ENCODE measurements around the gene ORAI3.
"Not testable (repeated sequence)": the region's sequence is repeated elsewhere in the genome, so short reads cannot be mapped to it uniquely, and the experiment has no call there.

The ORAI3 gene

DNA sequence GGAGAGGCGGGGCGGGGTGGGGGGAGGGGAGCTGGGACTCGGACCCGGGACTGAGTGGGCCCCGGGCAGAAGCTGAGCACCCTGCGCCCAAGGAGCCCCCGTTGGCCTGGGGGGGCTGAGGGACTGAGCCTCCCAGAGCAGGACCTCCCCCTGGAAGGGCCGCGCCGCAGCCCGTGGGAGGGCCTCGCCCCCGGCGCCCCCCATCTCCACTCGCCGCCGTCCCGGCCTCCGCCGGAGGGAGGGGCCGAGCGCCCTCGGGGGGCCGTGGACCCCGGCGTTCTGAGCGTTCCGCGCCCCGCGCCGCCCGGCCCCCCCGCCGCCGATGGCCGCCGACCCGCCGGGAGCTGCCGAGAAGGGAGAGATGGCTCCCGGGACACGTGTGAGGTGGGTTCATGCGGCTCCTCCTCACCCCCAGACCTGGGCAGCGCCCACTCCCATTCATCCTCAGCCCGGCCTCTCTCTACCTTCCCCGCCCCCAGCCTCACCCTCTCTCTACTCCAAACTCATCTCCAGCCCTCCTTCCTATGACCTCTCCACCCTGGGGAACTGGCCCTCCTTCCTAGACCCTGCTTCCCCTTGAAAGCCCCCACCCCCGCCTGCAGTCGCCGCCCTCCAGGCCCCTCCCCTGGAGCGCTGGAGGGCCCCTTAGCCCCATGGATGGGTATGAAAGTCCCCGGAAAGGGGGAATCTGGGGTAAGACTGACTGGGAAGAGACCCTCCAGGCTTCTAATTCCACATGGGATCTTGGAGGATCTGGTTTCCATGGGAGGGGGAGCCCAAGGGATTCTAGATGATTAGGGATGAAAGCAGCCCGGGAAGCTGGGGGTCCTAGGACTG, 24.6 kb upstream of the ORAI3 start:
- no peak for DNase-seq (ENCODE audit: low read depth, low spot score)

DNA sequence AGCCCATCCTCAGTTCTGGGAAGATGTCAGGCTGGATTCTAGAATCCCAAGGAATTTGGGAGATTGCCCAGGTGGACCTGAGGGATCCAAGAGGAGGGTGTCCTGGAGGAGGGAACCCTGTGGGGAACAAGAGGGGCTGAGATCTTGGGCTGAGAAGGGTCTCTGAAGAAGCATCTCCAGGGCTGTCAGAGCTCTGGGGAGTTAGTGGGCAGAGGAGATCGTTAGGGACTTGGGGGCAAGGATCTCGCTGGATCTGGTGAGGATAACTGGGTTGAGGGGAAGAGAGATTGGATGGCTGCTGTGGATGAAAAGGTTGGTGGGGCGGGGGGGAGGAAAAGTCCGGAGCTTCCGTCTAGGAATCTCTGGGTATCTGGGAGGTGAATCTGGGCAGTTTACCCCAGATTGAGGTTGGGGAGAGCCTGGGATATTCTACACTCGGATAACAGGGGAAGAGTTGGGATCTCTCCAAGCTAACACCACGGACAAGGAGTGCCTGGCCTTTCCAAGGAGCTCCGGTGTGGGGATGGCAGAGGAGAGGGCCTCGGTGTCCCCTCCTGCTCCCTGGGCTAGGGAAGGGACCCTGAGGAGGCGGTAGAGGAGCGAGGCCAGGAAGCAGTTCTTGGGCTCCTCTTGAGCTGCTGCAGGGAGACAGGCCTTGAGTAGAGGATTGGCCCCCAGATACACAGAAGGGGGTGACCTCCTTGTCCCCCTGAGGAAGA, 23.8 kb upstream of the ORAI3 start:
- no peak for DNase-seq (ENCODE audit: low read depth, low spot score)

DNA sequence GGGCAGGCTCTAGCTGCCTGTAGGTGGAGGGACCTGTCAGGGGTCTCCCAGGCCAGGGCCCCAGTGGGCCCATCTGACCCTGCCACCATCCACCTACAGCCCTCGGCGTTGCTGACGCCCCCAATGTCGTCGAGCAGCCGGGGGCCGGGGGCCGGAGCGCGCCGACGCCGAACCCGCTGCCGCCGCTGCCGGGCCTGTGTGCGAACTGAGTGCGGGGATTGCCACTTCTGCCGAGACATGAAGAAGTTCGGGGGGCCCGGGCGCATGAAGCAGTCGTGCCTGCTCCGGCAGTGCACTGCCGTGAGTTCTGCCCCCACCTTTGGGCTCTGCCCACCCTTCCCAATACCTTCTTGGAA, 23.3 kb upstream of the ORAI3 start:
- no peak for DNase-seq (ENCODE audit: low read depth, low spot score)

DNA sequence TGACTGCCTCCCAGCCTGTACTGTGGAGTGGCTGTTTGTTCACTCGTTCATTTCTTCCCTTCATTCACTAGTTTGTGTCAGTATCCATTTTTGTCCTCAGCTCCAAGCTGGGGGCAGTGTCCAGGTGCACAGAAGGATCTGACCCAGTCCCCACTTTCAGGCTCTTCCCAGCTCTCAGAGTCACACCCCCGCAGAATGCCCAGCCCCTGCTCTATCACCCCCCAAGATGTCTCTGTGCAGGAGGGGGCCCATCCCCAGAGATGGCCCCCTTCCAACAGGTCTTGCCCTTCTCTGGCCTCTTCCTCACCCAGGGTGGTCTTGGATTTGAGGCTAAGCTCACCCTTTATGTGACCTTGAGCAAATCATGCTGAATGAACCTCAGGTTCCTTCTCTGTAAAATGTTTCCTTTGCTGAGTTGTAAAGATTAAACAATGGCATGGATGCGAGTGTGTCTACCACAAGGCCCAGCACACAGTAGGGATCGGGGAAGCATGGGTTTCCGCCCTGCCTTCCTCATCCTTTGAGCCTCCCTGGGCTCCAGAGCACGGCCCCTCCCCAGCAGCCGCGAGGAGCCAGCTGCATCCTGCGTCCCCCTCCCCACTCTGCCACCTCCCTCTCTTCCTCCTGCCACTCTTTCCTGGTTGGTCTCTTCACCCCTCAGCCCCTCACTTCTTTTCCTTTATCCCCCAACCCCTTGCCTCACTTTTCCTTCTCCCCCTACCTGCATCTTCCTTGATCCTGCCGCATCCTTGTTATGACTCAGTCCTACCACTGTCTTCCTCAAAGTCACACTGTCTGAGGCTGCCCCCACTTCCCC, 22.7 kb upstream of the ORAI3 start:
- no peak for DNase-seq (ENCODE audit: low read depth, low spot score)

DNA sequence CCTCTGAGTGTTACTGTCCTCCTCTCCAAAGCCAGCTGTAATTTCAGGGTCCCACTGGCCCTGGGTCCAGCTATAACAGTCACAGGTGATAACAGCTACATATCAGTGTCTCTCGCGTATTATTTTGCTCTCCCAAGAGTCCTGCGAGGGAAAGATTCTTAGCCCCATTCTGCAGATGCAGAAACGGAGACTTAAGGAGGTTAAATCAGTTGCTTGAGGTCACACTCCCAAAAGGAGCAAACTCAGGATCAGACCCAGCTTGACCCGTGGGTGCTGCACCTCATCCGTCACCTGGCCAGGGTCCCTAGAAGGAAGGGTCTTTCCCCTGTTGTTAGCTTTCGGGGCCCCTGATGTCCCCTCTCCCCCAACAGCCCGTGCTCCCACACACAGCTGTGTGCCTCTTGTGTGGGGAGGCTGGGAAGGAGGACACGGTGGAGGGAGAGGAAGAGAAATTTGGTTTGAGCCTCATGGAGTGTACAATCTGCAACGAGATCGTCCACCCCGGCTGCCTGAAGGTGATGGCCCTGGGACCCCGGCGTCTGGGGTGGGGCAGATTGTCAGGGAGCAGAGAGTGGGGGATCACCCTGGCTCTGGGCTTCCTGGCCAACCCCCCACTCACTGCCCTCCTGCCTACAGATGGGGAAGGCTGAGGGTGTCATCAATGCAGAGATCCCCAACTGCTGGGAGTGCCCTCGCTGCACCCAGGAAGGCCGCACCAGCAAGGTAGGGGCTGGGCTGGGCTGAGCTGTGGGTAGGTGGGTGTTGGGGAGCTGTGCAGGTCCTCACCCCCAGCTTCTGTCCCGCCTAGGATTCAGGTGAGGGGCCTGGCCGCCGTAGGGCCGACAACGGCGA, 21.7 kb upstream of the ORAI3 start:
- DNase-seq (ENCODE audit: low read depth, low spot score): no peak

DNA sequence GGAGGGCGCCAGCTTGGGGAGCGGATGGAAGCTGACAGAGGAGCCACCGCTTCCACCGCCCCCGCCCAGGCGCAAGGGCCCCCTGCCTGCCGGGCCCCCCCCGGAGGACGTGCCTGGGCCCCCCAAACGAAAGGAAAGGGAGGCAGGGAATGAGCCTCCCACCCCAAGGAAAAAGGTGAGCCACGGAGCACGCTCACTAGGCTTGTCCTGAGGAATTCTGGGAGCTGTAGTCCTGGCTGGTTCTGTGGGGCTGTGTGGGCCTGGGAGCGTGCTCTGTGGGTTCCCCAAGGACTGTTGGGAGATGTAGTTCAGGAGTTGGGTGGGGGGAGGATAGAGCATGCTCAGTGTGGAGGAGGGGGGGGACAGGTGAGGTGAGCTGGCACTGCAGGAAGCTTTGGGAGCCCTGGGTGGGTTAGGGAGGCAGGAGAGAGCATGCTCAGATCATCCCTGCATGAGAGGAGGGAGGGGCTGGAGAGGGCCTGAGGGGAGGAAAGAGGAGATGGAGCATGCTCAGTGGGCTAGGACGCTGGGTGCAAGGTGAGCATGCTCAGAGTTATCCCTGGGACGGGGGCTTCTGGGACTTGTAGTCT, 21.0 kb upstream of the ORAI3 start:
- DNase-seq (ENCODE audit: low read depth, low spot score): no peak

DNA sequence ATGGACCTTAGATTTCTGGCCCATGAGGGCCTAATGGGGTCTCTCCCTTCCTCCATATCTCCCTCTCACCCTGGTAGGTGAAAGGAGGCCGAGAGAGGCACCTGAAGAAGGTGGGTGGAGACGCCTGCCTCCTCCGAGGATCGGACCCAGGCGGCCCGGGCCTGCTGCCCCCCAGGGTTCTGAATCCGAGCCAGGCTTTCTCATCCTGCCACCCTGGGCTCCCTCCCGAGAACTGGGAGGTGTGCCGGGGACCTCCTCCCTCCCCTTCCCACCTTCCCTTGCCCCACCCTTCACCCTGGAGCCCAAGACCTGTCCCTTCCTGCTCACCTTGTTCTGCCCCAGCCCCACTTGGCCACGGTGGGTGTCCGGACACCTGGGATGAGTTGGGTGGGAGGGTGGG, 20.5 kb upstream of the ORAI3 start:
- DNase-seq (ENCODE audit: low read depth, low spot score): no peak

DNA sequence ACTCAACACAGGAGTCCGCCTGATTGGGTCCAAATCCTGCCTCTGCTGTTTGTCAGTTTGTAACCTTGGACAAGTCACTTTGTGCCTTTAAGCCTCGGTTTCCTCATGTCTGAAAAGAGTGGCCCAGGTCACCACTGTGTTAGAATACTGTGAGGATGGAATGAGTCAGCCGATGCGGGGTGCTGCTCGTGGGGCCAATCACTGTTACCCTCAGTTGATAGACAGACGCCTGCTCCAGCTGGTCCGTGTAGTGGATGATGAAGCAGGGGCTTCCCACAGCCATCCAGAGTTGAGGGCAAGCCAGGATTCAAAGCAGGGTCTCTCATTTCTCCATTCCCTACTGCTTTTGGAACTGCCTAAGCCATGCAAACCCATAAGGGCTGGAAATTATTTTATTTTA, 19.7 kb upstream of the ORAI3 start:
- DNase-seq (ENCODE audit: low read depth, low spot score): no peak

DNA sequence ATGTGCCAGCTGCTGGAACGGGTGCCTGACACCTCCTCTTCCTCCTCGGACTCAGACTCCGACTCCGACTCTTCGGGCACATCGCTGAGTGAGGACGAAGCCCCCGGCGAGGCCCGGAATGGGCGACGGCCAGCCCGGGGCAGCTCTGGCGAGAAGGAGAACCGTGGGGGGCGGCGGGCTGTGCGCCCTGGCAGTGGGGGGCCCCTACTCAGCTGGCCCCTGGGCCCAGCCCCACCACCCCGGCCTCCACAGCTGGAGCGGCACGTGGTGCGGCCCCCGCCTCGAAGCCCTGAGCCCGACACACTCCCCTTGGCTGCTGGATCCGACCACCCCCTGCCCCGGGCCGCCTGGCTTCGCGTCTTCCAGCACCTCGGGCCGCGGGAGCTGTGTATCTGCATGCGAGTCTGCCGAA, 18.7 kb upstream of the ORAI3 start:
- DNase-seq (ENCODE audit: low read depth, low spot score): no peak

DNA sequence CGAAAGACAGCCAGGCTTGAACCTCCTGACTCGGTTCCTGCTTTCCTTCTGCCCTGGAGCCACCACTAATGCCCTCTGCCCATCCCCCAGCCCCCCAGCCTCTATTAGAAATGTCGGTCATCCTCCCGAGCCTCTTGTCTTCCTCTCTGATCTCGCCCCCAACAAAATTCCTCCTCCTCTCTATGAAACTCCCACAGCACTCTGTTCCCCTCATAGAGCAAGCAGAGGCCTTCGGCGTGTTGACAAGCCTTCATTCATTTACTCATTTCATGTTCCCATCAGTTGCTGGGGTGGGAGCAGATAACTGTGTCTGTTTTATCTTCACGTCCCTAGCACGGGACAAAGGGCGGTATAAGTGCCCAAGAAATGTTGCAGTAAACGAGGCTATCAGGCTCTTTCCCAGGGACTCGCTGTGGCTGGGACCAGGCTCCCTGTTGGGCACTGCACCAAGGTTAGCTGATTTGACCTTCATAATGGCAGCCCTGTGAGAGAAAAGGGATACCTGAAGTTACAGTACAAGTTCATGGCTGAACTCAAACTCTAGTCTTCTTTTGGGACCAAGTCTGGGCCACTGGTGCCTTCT, 17.7 kb upstream of the ORAI3 start:
- no peak for DNase-seq (ENCODE audit: low read depth, low spot score)

DNA sequence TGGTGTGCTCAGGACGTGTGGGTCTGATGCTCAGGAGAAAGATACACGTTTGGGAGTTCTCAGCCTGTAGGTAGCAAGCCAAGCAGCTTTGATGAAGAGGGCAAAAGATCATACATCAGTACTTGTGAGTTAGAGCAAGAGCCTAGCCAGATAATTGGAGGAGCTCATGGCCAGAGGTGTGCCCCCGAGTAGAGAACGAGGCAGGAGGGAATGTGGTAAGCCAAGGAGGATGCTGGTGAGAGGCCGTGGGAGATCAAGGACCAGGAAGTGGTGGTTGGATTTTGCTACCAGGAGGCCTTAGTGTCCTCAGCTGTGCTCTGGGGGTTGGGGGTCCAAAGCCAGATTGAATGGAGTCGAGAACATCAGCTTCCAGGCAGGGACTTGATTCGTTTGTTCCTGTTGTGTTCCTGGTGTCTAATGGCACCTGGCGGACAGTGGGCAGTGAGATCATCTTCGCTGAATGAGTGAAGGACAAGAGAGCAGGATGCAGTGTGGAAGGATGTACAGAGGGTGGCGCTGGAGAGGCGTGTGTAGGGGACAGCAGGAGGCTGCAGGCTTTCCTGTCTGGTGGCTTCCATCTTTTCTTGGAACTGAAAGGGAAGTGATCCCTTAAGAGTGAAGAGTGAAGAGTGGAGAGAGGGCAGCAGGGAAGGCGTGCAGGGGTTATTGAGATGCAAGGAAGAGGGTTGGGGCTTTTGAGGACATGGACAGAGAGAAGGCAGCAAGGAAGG, 13.9 kb upstream of the ORAI3 start:
- DNase-seq (ENCODE audit: low read depth, low spot score): no peak

DNA sequence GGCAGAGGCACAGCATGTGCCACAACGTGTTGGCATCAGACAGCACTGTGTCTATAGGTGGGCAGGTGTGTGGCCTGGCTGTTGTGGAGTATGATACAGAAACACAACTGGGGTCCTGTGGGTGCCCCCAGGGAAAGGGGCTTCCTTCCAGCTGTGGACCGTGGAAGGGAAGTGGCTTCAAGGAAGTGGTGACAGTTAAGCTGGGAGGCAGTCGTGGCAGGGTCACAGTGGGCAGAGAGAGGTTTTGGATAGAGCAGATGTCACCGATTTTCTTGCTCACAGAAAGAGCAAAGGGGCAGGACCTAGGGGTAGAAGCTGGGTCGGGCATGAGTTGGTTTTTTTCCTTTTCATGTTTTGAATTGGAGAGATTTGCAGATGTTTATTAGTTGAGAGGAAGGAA, 11.2 kb upstream of the ORAI3 start:
- no peak for DNase-seq (ENCODE audit: low read depth, low spot score)

DNA sequence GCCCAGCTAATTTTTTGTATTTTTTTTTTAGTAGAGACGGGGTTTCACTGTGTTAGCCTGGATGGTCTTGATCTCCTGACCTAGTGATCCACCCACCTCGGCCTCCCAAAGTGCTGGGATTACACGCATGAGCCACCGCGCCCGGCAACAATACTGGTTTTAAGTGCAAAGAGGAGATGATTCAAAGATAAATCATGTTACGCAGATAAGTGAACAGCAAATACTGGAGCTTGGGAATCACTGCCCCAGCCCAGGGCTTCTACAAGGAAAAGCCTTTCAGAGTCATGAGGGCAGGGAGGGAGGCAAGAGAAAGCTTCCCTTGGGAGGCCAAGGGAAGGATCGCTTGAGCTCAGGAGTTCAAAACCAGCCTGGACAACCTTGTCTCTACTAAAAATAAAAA, 9.3 kb upstream of the ORAI3 start:
- not testable (repeated sequence) for DNase-seq (ENCODE audit: low read depth, low spot score)

DNA sequence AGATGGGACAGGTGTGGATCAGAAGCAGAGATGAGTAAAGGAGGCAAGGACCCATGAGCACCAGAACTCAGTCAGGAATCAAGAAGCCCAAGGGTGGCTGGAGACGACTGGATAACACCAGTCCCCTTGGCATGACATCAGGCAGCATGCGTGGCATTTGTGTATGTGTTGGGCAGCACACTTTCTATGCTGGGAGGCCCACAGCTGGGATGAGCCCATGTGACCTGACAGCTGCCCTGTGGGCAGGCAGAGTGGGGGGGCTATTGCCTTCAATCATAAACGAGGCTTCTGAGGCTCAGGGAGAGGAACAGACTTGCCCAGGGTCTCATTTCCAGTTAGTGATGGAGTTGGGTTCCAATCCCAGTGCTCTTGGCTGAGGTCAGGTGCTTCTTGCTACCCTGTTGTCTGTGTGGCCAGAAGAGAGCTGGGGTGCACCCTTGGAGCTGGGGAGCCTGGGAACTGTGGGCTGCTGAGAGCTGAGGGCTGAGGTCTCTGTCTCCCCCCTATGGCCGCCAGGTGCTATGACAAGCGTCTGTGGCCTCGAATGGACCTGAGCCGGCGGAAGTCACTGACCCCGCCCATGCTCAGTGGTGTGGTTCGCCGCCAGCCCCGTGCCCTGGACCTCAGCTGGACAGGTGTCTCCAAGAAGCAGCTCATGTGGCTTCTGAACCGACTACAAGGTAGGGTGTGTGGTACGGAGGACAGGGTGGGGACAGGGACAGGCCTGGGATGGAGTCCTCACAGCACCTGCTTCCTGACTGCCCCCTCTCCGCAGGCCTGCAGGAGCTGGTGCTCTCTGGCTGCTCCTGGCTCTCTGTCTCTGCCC, 7.1 kb upstream of the ORAI3 start:
- DNase-seq (ENCODE audit: low read depth, low spot score): no peak

DNA sequence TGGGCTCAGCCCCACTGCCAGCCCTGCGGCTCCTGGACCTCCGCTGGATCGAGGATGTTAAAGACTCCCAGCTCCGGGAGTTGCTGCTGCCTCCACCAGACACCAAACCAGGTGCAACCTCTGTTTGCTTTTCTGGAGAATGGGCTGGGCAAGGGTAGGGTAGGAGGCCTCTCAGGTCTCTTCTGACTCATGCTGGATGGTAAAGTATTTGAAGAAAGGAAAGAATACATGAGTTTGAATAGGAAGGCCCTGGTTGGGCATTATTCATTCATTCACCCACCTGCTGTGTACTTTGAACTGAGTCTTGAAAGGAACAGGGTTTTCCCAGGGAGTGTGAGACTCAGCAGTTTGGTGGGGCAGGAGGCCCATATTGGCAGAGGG, 6.5 kb upstream of the ORAI3 start:
- DNase-seq (ENCODE audit: low read depth, low spot score): no peak

DNA sequence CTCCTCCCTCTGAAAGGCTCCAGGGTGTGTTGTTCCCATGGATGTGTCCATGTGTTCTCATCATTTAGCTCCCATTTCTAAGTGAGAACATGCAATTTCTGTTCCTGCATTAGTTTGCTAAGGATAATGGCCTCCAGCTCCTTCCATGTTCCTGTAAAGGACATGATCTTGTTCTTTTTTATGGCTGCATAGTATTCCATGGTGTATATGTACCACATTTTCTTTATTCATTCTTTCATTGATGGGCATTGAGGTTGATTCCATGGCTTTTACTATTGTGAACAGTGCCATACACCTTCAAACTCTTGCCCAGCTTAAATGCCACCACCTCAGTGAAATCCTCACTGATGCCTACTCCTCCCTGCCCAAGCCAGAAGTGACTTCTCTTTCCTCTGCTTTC, 4.5 kb upstream of the ORAI3 start:
- DNase-seq (ENCODE audit: low read depth, low spot score): no peak

DNA sequence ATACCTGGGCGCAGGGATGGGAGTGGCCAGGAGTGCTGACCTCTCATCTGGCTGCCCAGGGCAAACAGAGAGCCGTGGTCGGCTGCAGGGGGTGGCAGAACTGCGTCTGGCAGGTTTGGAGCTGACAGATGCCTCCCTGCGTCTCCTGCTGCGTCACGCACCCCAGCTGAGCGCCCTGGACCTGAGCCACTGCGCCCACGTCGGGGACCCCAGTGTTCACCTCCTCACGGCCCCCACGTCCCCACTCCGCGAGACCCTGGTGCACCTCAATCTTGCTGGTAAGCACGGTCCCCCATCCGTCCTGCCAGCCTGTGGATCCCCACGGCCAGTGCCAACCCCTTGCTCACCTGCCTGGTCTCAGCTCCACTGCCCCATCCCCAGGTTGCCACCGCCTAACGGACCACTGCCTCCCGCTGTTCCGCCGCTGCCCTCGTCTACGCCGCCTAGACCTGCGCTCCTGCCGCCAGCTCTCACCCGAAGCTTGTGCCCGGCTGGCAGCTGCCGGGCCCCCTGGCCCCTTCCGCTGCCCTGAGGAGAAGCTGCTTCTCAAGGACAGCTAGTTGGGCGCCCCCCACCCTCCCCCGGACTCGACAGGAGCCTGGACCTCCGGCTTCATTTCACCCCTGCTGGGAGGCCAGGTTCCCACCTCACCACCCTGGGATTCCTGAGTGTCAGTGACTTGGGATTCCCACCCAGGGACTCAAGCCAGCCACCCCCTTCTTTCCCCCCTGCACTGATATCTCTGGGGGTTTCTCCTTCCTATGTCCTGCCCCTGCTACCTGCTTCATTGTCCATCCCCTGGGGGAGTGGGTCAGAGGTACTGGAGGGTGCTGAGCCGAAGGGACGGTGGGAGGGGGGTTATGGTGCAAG, 2.0 kb upstream of the ORAI3 start:
- no peak for DNase-seq (ENCODE audit: low read depth, low spot score)

DNA sequence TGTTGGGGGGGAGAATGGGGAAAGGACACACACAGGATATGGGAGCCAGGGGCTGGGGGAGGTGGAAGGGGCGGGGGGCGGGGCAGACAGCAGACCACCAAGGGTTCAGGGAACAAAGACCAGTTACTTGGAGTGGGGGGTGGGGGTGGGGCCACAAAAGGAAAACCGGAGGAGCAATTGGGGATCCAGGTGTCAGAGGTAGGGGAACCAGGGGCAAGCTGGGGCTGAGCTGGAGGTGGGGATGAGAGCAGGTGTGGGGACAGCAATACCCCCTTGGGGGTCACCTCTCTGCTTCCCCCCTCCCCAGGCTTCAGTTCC, 1.4 kb upstream of the ORAI3 start:
- DNase-seq (ENCODE audit: low read depth, low spot score): no peak

All from activated naive CD8-positive, alpha-beta T cell treated with anti-CD3 and anti-CD28 coated beads, Interleukin-2, amount 50 U/mL, for 16 hours (primary cell).